Subcutaneous adipose tissue (tissue), 4 donors: ENCODE results near the gene PTPRCAP. TPM values are rescaled to one million over a fixed set of nuclear protein-coding genes. Genes with fewer than 3 reads are reported as not detected.

Experiments used
- CTCF ChIP-seq: fragments of 450-650 bp; IDR thresholded peaks from one replicate; pipeline ENCODE4 v1.5.1; 2016; ENCODE audit warnings: low read depth, mild to moderate bottlenecking, control low read depth, antibody characterized with exemption, moderate library complexity
- total RNA-seq, 4 donors: library from RNA; depleted of rRNA; stranded (reverse); fragments of >200 nt; gene quantifications; one replicate each; pipeline ENCODE4 v1.1.0, GENCODE V29; 2016

The PTPRCAP gene
- total RNA-seq: 1 to 10 TPM; 1.7 to 6.7 (median 3.5) TPM

- TF ChIP-seq CTCF: no peak
Measured at GRCh38 chr11:67437082-67437808, at the start of gene PTPRCAP. PTPRCAP (minus strand) TSS chr11:67437682; CDS start chr11:67437619, 63 bp downstream.

- TF ChIP-seq CTCF: no peak
Measured at GRCh38 chr11:67486481-67487195, 49.2 kb upstream of the PTPRCAP start.

GRCh38 chr11:67484847-67485311 lies 47.4 kb upstream of the PTPRCAP start:
- no peak for TF ChIP-seq CTCF

- TF ChIP-seq CTCF: no peak
Measured at GRCh38 chr11:67483831-67484665, 46.6 kb upstream of the PTPRCAP start.

- no peak for TF ChIP-seq CTCF
Measured at GRCh38 chr11:67482827-67483798, 45.6 kb upstream of the PTPRCAP start, which contains the start of gene AIP. AIP (plus strand) TSS chr11:67483026; CDS start chr11:67483159, 133 bp downstream.

GRCh38 chr11:67482275-67482826 lies 44.9 kb upstream of the PTPRCAP start:
- no peak for TF ChIP-seq CTCF
